ENCODE measurements around the gene PROM1.

GRCh38 chr4:15931451-15932210 lies 152.2 kb downstream of the PROM1 start:
- TF ChIP-seq CTCF (conservative IDR thresholded peaks at IDR 0.05; ENCODE audit: low read length) (no peak), EZH2phosphoT487 (IDR thresholded peaks at IDR 0.05; ENCODE audit: borderline replicate concordance, low read depth, low read length) (no peak)

All from OCI-LY7 (cell line).